Stomach smooth muscle (tissue), 2 donors: ENCODE data around the gene GASK1B.

Source experiments
- H3K27ac ChIP-seq: one replicate; pipeline ENCODE4 v1.7.0; 2013; ENCODE audit warnings: mild to moderate bottlenecking, low read length, inconsistent platforms
- H3K27me3 ChIP-seq, 2 donors: one replicate each; pipeline ENCODE4 v1.7.0; 2013; ENCODE audit warnings: low read length in 2 of 2; ENCODE audit not compliant: insufficient read depth in 2 of 2, control insufficient read depth in 1 of 2
- H3K36me3 ChIP-seq, 2 donors: one replicate each; pipeline ENCODE4 v1.7.0; 2013; ENCODE audit warnings: low read length in 2 of 2; ENCODE audit not compliant: control insufficient read depth in 2 of 2, insufficient read depth in 2 of 2
- H3K4me1 ChIP-seq: one replicate; pipeline ENCODE4 v1.7.0; 2013; ENCODE audit warnings: low read length; ENCODE audit not compliant: control insufficient read depth, insufficient read depth
- H3K4me3 ChIP-seq, 2 donors: one replicate each; pipeline ENCODE4 v1.7.0; 2013; ENCODE audit warnings: low read length in 2 of 2
- H3K9ac ChIP-seq, 2 donors: one replicate each; pipeline ENCODE4 v1.7.0; 2013; ENCODE audit warnings: low read length in 2 of 2, mild to moderate bottlenecking in 1 of 2
- H3K9me3 ChIP-seq, 2 donors: one replicate each; pipeline ENCODE4 v1.7.0; 2013; ENCODE audit warnings: low read length in 2 of 2; ENCODE audit not compliant: control insufficient read depth in 2 of 2
- donor health status: healthy.
- donor health status: Pancreatic carcinoma.

Gene GASK1B

GRCh38 chr4:158202481-158202880 lies 29.7 kb upstream of the GASK1B start:
- H3K9me3 ChIP-seq, result no peaks in the 10 kb centered on the region
- no peak overlapping the region for H3K27ac ChIP-seq
- H3K4me1 ChIP-seq, result no peaks in the 10 kb centered on the region
- no peak overlapping the region for H3K9ac ChIP-seq
- no peak overlapping the region for H3K4me3 ChIP-seq
- H3K36me3 ChIP-seq, result no peaks in the 10 kb centered on the region
- H3K27me3 ChIP-seq, result no peaks in the 10 kb centered on the region

GRCh38 chr4:158201876-158202275 lies 29.1 kb upstream of the GASK1B start:
- Histone ChIP-seq H3K27ac (no peak overlapping the region), H3K9ac (no peak overlapping the region)

GRCh38 chr4:158201322-158201721 lies 28.5 kb upstream of the GASK1B start:
- no peaks in the 10 kb centered on the region for H3K9me3 ChIP-seq
- H3K27ac ChIP-seq, result no peak overlapping the region
- no peak overlapping the region for H3K4me3 ChIP-seq
- no peak overlapping the region for H3K9ac ChIP-seq
- H3K27me3 ChIP-seq, result no peaks in the 10 kb centered on the region
- no peaks in the 10 kb centered on the region for H3K36me3 ChIP-seq
- no peaks in the 10 kb centered on the region for H3K4me1 ChIP-seq

More at GRCh38 chr4:158201876-158202275, 29.1 kb upstream of the GASK1B start:
- Histone ChIP-seq H3K9me3 (no peaks in the 10 kb centered on the region), H3K4me1 (no peaks in the 10 kb centered on the region), H3K27me3 (no peaks in the 10 kb centered on the region), H3K36me3 (no peaks in the 10 kb centered on the region), H3K4me3 (no peak overlapping the region)

GRCh38 chr4:158200214-158200613 lies 27.4 kb upstream of the GASK1B start:
- no peak overlapping the region for H3K4me3 ChIP-seq
- H3K27me3 ChIP-seq, result no peaks in the 10 kb centered on the region
- H3K9ac ChIP-seq, result no peak overlapping the region
- H3K4me1 ChIP-seq, result no peaks in the 10 kb centered on the region
- no peaks in the 10 kb centered on the region for H3K36me3 ChIP-seq
- H3K27ac ChIP-seq, result no peak overlapping the region
- H3K9me3 ChIP-seq, result no peaks in the 10 kb centered on the region

GRCh38 chr4:158197194-158197776 lies 24.5 kb upstream of the GASK1B start:
- H3K36me3 ChIP-seq, result no peaks in the 10 kb centered on the region
- no peaks in the 10 kb centered on the region for H3K4me1 ChIP-seq
- no peak overlapping the region for H3K9ac ChIP-seq
- no peak overlapping the region for H3K27ac ChIP-seq
- no peak overlapping the region for H3K4me3 ChIP-seq
- no peaks in the 10 kb centered on the region for H3K27me3 ChIP-seq
- H3K9me3 ChIP-seq, result no peaks in the 10 kb centered on the region

GRCh38 chr4:158195297-158195696 lies 22.5 kb upstream of the GASK1B start:
- H3K9ac ChIP-seq, result no peak overlapping the region
- H3K4me1 ChIP-seq, result no peaks in the 10 kb centered on the region
- no peaks in the 10 kb centered on the region for H3K27me3 ChIP-seq
- H3K36me3 ChIP-seq, result no peaks in the 10 kb centered on the region
- H3K9me3 ChIP-seq, result no peaks in the 10 kb centered on the region
- H3K27ac ChIP-seq, result no peak overlapping the region
- H3K4me3 ChIP-seq, result no peak overlapping the region

GRCh38 chr4:158193171-158193749 lies 20.4 kb upstream of the GASK1B start:
- H3K27me3 ChIP-seq, result no peaks in the 10 kb centered on the region
- no peak overlapping the region for H3K27ac ChIP-seq
- no peak overlapping the region for H3K4me3 ChIP-seq
- H3K4me1 ChIP-seq, result no peaks in the 10 kb centered on the region
- no peaks in the 10 kb centered on the region for H3K9me3 ChIP-seq
- H3K36me3 ChIP-seq, result no peaks in the 10 kb centered on the region
- H3K9ac ChIP-seq, result no peak overlapping the region

- Histone ChIP-seq H3K9ac (no peak overlapping the region), H3K9me3 (no peaks in the 10 kb centered on the region), H3K4me1 (no peaks in the 10 kb centered on the region), H3K36me3 (no peaks in the 10 kb centered on the region), H3K4me3 (no peak overlapping the region), H3K27ac (no peak overlapping the region), H3K27me3 (no peaks in the 10 kb centered on the region)
These were observed 19.8 kb upstream of the GASK1B start for GRCh38 chr4:158192439-158193158.

GRCh38 chr4:158190718-158191117 lies 17.9 kb upstream of the GASK1B start:
- Histone ChIP-seq H3K9me3 (no peaks in the 10 kb centered on the region), H3K27me3 (no peaks in the 10 kb centered on the region), H3K4me3 (no peak overlapping the region), H3K27ac (no peak overlapping the region), H3K36me3 (no peaks in the 10 kb centered on the region), H3K4me1 (no peaks in the 10 kb centered on the region), H3K9ac (no peak overlapping the region)

- no peak overlapping the region for H3K4me3 ChIP-seq
- H3K36me3 ChIP-seq, result no peaks in the 10 kb centered on the region
- H3K9me3 ChIP-seq, result no peaks in the 10 kb centered on the region
- H3K27me3 ChIP-seq, result no peaks in the 10 kb centered on the region
- no peak overlapping the region for H3K9ac ChIP-seq
- H3K27ac ChIP-seq, result no peak overlapping the region
- no peaks in the 10 kb centered on the region for H3K4me1 ChIP-seq
These were observed 16.6 kb upstream of the GASK1B start for GRCh38 chr4:158189422-158189821.

GRCh38 chr4:158186815-158187214 lies 14.0 kb upstream of the GASK1B start:
- Histone ChIP-seq H3K36me3 (no peaks in the 10 kb centered on the region), H3K27ac (no peak overlapping the region), H3K9ac (no peak overlapping the region)

More at GRCh38 chr4:158186815-158187214, 14.0 kb upstream of the GASK1B start:
- no peaks in the 10 kb centered on the region for H3K9me3 ChIP-seq
- H3K4me1 ChIP-seq, result no peaks in the 10 kb centered on the region
- no peak overlapping the region for H3K4me3 ChIP-seq
- H3K27me3 ChIP-seq, result no peaks in the 10 kb centered on the region
